Activated CD8-positive, alpha-beta T cell treated with anti-CD3 and anti-CD28 coated beads for 36 hours (primary cell): Measurements from ENCODE around the gene SEPHS1. TPM values are rescaled to one million over a fixed set of nuclear protein-coding genes. Genes with fewer than 3 reads are reported as not detected.

ENCODE experiments used
- ATAC-seq: fragments of 200-7000 bp; cut with Tn5 transposase; one replicate; pipeline ENCODE4 v1.10.0; 2021; ENCODE audit warnings: mild to moderate bottlenecking, moderate library complexity
- CTCF ChIA-PET: fragments of 350-600 bp; sonication (Branson Sonifier 250); formaldehyde crosslinking; loops from one replicate; lab custom pipeline; 2021; ENCODE audit warnings: antibody characterized with exemption; lab: Charles Lee
- POLR2A ChIA-PET: fragments of 350-600 bp; sonication (Branson Sonifier 250); formaldehyde crosslinking; loops from one replicate; lab custom pipeline; 2021; ENCODE audit warnings: antibody characterized with exemption; lab: Charles Lee
- DNase-seq: peaks from one replicate; pipeline ENCODE4 v3.0.0-alpha.2; 2020
- H3K27ac Mint-ChIP-seq: one replicate; pipeline ENCODE4 v1.8.0; 2021; ENCODE audit warnings: mild to moderate bottlenecking, mixed read lengths
- H3K27me3 Mint-ChIP-seq: one replicate; pipeline ENCODE4 v1.8.0; 2021; ENCODE audit warnings: mixed read lengths
- H3K36me3 Mint-ChIP-seq: one replicate; pipeline ENCODE4 v1.8.0; 2021; ENCODE audit warnings: low read depth, mixed read lengths
- H3K4me1 Mint-ChIP-seq: one replicate; pipeline ENCODE4 v1.8.0; 2021; ENCODE audit warnings: low read depth, mixed read lengths
- H3K4me3 Mint-ChIP-seq: one replicate; pipeline ENCODE4 v1.8.0; 2021; ENCODE audit warnings: mild to moderate bottlenecking, moderate library complexity, mixed read lengths
- H3K9me3 Mint-ChIP-seq: one replicate; pipeline ENCODE4 v1.8.0; 2021; ENCODE audit warnings: mixed read lengths
- CTCF ChIP-seq: fragments of 200-600 bp; IDR thresholded peaks from one replicate; pipeline ENCODE4 v1.8.0; 2022; ENCODE audit warnings: antibody characterized with exemption, mild to moderate bottlenecking
- intact Hi-C: fragments of 100-400 bp; cut with micrococcal nuclease; formaldehyde crosslinking; loops from one replicate; pipeline ENCODE4 v1.10.0; 2022
- total RNA-seq, 2 experiments: library from RNA; stranded (reverse); gene quantifications; one replicate each; pipeline ENCODE4 v1.2.3, GENCODE V29; 2021

SEPHS1 gene, protein sequence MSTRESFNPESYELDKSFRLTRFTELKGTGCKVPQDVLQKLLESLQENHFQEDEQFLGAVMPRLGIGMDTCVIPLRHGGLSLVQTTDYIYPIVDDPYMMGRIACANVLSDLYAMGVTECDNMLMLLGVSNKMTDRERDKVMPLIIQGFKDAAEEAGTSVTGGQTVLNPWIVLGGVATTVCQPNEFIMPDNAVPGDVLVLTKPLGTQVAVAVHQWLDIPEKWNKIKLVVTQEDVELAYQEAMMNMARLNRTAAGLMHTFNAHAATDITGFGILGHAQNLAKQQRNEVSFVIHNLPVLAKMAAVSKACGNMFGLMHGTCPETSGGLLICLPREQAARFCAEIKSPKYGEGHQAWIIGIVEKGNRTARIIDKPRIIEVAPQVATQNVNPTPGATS
- total RNA-seq, result 10 to 100 TPM; 61.6 to 66.5 TPM

DNA sequence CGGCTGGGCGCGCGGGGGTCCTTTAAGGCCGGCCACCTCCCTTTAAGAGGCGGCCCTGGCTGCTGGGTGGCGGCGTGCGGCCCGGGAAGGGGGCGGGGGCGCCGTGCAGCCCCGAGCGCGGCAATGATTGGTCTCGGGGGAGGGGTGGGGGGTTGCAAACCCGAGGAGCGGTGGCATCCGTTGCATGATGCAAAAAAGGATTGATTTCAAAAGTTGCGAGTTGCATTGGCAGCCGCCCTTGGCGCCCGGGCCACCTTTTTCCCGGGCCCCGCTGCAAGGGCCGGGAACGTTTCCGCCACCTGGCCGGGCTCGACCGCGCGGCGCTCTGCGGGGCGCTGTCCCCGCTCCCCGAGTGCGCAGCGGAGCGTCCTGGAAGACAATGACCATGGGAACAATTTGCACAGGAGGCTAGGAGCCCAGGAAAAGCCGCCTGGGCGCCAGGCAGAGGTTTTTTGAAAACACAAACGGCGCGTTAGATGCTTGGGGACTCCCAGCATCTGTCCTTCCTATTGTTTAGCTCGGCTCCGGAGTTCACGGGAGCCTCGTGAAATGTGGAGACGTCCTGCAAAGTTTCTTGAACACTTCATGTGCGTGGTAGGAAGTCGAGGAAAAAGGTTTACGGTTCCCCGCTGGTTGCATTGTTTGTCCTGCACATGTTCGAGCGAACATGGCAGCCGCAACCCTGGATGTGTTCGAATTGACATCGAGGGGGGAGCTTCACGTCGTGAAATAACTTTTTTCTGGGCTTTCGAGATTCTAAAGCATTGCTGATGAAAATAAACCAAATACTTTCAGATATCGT is at the start of gene SEPHS1:
Gene SEPHS1, minus strand, starts transcription at position 78 of the 802 bp plus-strand sequence. CDS start 3,343 bp downstream, outside the sequence.
- Mint-ChIP-seq H3K4me1 (peaks cover 57% of the 10 kb centered on the region), H3K4me3 (peak within 1 kb of the TSS; percentile 86), H3K9me3 (no peaks in the 10 kb centered on the region), H3K36me3 (peaks cover 20% of the 10 kb centered on the region), H3K27me3 (no peaks in the 10 kb centered on the region), H3K27ac (peak within 1 kb of the TSS; percentile 95)
- intact Hi-C loops, result no loop called here
- ATAC-seq (peak; percentile 77), DNase-seq (peak; percentile 87)
- TF ChIP-seq CTCF, result no peak
- POLR2A ChIA-PET, result interaction anchor here (0.6 to 2.2 kb wide), 7 partner anchors 9 to 1226 kb away, joined by 3 to 8 read pairs (median 4); partner anchors contain the start of gene PHYH
- CTCF ChIA-PET, result interaction anchor here (1.0 kb wide), 1 partner anchor 24 kb away, joined by 3 read pairs; no protein-coding TSS in a partner anchor

DNA sequence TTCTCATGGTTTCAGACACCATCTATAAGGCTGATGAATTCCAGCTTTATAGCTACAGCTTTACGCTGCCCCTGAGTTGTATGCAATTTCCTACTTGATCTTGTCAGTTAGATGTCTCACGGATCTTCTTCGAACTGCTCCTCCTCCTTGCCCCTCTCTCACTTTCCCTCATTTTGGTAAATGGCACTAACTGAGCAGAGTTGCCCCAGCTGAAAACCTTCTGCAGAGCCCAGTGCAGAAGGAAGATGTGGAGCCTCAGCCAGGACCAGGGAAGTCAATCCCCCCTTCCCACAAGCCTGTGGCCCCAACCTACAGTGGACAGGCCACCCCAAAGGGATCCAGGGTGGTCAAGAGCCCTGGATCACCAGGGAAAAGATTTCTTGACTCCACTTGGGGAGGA is 49.0 kb upstream of the SEPHS1 start:
- ChIA-PET POLR2A (no interaction called here), CTCF (no interaction called here)
- DNase-seq, result no peak
- H3K4me1 Mint-ChIP-seq, result no peaks in the 10 kb centered on the region
- no peak for TF ChIP-seq CTCF
- H3K27me3 Mint-ChIP-seq, result peaks cover 16% of the 10 kb centered on the region
- intact Hi-C loops, result no loop called here
- H3K36me3 Mint-ChIP-seq, result no peaks in the 10 kb centered on the region
- H3K27ac Mint-ChIP-seq, result no peak overlapping the region
- no peak overlapping the region for H3K4me3 Mint-ChIP-seq
- H3K9me3 Mint-ChIP-seq, result no peaks in the 10 kb centered on the region
- ATAC-seq, result no peak

- H3K36me3 Mint-ChIP-seq, result no peaks in the 10 kb centered on the region
- no peak overlapping the region for H3K27ac Mint-ChIP-seq
- no peaks in the 10 kb centered on the region for H3K4me1 Mint-ChIP-seq
- no peak for DNase-seq
- peaks cover 18% of the 10 kb centered on the region for H3K27me3 Mint-ChIP-seq
- no peak for TF ChIP-seq CTCF
- ATAC-seq, result no peak
- intact Hi-C loops, result no loop called here
- CTCF ChIA-PET, result interaction anchor here (1.8 kb wide), 1 partner anchor 44 kb away, joined by 4 read pairs; no protein-coding TSS in a partner anchor
- no peak overlapping the region for H3K4me3 Mint-ChIP-seq
- no peaks in the 10 kb centered on the region for H3K9me3 Mint-ChIP-seq
- POLR2A ChIA-PET, result interaction anchor here (0.6 kb wide), 1 partner anchor 13 kb away, joined by 3 read pairs; no protein-coding TSS in a partner anchor
Observed at GRCh38 chr10:13396369-13396768, 48.3 kb upstream of the SEPHS1 start.

DNA sequence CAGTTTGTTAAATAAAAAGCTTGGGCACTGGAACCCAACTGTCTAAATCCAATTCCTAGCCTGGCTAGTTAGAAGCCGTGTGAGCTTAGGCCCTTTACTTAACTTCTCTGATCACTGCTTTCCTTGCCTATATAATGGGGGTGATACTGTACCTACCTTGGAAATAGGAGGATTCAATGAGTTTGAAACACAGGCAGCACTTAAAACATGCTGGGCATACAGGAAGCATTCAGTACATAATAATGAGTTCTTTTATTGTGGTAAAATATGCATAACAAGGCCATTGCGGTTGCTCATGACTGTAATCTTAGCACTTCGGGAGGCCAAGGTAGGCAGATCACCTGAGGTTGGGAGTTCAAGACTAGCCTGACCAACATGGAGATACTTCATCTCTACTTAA is 47.4 kb upstream of the SEPHS1 start:
- no peaks in the 10 kb centered on the region for H3K36me3 Mint-ChIP-seq
- intact Hi-C loops, result no loop called here
- no peak overlapping the region for H3K4me3 Mint-ChIP-seq
- no peak for TF ChIP-seq CTCF
- CTCF ChIA-PET, result interaction anchor here (1.3 to 1.8 kb wide), 2 partner anchors 23 to 45 kb away, joined by 3 to 4 read pairs; no protein-coding TSS in a partner anchor
- POLR2A ChIA-PET, result no interaction called here
- ATAC-seq (no peak), DNase-seq (no peak)
- H3K27ac Mint-ChIP-seq, result no peak overlapping the region
- H3K9me3 Mint-ChIP-seq, result no peaks in the 10 kb centered on the region
- H3K4me1 Mint-ChIP-seq, result no peaks in the 10 kb centered on the region
- peaks cover 13% of the 10 kb centered on the region for H3K27me3 Mint-ChIP-seq
